ENCODE data around the gene MYH10.

Gene MYH10

DNA sequence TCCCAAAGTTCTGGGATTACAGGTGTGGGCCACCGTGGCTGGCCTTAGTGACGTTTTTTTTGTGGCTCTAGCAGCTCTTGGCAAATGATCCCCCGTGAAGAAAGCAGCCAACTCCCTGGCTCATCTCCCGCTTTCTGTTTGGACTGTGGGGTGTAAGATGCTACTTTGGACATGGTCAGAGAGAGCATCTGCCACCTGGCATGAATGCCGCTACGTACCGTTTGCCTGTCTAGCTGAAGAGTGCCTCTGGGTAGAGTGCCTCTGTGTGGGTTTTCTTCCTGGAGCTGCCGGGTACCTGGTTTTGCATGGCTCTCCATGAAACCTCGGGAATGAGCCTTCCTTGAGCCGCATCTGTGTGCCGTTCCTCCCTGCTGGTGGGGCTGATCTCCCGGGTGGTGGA, 160.6 kb downstream of the MYH10 start:
- DNase-seq = no peak

DNA sequence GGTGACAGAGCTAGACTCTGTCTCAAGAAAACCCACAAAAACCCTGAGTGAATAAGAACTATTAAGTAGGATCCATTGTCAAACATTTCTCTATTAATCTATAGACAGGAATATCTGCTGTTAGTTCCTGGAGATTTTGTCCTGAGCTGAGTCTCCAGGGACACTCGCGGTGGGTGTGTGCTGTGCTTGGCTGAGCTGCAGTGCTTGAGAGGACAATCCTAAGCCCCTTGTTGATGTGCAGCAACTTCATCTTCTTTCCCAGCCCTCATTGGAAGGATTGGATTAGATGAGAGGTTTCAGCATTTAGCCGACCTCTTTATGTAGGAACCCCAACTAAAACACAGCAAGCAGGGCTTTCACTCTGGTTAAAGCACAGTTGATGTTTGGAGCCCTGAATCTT, 161.5 kb downstream of the MYH10 start:
- DNase-seq = no peak

DNA sequence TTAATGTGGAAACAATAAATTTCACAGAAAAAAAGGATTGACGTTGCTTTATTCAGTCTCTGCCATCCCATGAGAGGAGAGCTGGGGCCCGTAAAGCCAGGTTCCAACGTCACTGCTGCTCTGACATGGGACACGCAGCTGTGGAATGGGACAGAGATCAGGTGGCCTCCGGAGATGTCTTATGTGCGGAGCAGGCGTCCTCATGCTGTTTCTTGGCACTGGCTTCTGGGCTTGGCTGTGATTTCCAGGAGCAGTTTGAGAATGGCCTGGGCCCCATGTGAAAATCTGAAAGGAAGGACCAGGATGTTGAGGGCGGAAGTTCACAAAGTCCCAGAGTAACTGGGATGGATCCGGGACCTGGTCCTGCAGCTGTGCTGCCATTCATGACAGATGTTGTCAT, 162.4 kb downstream of the MYH10 start:
- DNase-seq = no peak

DNA sequence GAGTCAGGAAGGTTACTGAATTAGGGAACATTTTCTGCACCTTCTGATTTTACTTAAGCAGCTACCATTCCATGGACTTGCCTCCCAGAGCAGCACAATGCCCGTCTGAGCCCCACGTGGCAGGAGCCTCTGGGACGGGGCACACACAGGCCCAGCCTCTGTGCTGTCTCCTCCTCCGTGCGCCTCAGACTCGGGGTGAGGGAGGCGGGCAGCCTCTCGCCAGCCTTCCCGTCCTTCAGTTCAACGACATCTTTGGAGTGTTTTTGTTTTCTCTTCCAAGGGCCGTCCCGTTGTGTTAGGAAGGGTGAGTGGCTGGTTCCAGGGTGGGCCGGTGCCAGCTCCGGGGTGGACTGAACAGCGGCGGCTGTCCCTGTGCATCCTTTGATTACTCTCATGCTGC, 163.0 kb downstream of the MYH10 start:
- DNase-seq = no peak

DNA sequence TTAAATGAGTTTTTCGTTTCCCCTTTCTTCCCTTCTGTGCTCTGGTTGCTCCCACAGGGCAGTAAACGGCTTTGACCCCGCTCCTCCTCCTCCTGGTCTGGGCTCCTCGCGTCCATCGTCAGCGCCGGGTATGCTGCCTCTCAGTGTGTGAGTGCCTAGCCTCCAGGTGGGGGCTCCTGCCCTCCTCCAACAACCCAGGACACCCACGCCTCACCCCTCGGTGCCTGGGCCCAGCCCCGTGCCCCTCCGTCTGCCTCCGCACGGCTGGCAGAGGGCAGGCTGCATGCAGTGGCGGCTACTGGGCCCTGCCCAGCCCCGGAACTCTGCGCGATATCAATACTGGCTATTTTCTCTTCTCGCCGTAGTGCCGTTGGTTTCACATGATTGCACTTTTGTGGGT, 163.7 kb downstream of the MYH10 start:
- no peak for DNase-seq

DNA sequence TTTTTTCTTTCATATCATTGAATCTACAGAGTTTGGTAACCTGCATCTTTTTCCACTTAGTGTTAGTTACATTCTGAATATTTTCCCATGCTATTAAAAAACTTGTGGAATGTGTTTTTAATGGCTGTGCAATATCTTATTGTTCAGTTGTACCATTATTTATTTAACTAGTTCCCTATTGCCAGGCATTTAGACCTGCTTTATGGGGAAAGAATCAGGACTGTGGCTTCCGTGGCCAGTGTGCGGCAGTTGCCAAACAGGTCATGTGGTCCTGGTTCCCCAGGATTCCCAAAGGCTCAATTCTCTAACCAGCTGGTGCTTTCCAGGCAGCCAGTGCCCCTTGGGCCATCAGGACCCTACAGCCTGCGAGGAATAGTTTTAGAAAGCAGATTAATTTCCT, 164.1 kb downstream of the MYH10 start:
- no peak for DNase-seq

DNA sequence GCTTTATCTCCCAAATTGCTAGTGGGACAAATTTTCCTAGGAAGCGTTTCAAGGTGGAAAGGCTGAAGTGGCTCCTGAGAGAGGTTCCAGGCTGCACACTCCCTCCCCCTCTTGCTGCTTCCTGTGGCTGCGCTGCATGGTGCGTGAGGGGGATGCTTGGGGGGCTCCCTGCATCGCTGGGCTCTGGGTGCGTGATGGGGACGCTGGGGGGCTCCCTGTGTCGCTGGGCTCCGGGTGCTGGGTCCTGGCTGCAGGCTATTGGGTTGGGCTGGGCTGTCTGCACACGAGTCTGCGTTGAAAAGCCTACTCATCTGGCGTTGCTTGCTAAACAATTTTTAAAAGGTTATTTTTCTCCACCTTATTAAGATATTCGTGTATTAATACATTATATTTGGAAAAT, 164.8 kb downstream of the MYH10 start:
- no peak for DNase-seq

DNA sequence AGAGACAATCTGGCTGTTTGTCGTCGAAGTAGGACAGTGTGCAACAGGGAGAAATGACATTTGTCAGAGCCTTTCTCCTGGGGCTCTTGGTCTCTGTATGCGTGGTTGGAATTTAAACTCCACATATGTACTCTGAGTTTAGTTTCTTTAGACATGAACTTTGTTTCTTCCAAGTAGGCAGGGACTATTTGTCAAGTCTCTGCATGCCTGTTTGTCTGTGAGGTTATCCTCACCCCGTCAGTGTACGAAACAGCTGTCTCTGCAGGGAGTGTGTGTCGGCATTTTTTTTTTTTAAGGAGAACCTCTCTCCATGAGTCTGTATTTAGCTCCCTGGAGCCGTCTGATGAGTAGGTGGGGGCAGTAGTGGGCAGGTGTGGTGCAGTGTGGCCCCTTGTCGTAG, 165.2 kb downstream of the MYH10 start:
- DNase-seq = no peak

DNA sequence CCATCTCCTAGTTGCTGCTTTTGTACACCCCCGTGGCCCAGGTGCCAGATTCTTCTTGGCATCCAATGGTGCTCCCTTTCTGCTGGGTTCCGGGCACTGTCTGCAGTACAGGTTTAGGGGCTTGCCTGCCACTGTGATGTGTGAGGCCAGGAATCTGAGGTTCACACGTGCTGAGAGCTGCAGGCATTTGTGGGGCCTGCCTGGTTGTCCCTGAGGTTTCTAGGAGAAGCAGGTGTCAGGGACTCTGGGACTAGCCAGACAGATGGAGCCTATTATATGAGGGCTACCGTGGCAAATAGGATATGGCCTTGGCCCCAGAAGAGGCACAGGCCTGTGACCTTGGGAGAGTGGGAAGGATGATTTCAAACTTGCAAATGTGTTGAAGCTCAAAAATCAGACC, 165.6 kb downstream of the MYH10 start:
- DNase-seq = no peak

DNA sequence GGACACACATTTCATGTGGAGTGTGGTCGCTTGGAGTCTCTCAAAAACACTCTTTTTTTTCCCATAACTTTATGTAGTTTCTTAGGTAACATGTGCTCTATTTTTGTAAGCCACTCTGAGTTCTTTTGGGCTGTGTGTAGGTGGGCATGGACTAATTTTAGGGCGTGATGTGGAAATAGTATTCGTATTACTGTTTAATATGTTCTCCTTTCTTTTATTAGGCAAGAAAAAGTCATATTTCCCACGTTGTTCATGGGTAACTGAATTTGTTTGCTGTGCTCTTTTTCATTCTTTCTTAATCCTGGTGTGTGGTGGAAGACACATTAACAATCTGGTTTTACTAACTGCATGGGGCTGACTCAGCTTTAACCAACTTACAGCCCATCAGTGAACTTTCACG, 167.4 kb downstream of the MYH10 start:
- DNase-seq = no peak

DNA sequence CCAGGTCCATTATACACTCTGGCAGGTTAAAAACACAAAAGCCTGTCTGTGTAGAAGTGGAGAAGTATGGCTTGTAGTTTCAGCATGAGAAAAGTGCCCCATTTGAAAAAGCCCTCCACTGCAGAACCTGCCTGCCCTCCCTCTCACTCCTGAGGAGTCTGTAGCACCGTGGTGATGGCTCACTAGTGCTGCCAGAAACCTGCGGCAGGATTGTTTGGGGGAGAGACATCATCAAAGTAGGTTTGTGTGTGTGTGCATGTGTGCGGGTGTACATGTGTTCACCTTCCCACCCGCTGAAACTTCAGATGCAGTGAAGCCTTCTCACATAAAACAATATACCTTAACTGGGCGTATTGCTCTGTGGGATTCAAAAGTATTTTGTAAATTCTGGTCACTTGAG, 168.0 kb downstream of the MYH10 start:
- no peak for DNase-seq

DNA sequence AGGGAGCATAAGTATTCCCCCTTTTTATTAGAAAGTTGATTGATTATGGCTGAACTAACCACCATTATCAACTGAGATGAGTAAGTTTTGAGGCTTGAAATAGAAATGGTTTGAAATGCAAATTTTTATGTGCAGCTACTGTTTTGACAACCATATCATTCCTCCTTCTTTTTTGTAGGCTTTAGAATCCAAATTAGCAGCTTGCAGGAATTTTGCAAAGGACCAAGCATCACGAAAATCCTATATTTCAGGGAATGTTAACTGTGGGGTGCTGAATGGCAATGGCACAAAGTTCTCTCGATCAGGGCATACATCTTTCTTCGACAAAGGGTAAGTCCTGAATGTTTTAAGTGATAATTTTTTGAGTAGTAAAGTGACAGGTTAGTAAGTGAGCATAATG, 170.7 kb downstream of the MYH10 start:
- DNase-seq = no peak

DNA sequence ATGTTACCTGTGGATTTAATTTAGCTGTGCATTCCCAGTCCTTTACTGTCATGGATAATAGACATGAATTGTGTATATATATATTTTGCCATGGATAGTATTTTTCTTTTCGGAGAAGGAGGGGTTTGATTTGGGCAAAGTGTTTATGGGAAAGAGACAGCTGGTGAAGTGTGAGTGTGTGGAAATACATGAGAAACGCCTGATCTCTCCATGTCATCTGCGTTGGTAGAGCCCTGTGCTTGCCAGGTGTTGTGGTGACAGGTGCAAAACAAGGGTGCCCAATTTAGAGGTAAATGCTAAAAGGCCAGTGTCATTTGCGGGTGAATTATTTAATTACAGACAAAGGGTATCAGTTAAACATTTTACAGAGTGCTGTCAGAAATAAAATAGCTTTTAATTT, 171.4 kb downstream of the MYH10 start:
- DNase-seq = no peak

DNA sequence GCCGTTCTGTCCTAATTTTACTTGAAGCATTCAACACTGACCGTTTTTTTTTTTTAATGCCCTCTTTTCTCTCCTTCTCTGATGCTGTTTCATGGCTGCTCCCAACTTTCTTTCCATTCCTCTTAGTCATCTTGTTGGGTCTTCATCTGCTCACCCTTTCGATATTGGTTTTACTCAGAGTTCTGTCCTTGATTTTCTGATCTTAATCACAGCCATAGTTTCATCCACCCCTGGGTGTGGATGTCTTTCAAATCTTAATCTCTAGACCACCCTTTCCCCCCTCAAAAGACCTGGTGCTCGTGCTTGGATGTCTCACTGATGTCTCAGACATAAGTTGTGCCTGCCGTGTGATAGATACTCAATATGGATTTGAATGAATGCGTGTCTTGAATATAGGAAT, 172.4 kb downstream of the MYH10 start:
- no peak for DNase-seq

DNA sequence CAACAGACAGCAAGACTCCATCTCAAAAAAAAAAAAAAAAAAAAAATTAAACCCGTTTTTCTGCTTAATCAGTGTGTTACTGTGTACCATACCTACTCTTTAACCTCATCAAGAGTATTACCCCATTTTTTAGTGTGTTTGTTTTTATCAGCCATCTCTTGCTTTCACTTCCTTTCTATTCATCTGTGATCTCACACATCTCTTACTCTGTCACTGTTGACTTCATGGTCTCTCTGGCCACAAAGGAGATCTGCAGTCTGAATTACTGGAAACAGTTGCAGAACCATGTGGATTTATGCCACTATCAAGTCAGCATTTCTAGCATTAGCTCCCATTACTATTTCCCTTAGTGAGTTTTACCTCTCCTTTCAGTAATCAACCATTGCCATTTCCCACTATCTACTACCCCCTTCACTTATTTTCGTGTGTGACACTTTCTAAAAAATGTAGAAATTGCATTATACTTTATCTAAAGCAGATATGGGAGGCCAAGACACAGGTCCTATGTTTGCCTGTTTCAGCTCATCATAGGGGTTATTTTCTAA, 174.8 kb downstream of the MYH10 start:
- DNase-seq = no peak

DNA sequence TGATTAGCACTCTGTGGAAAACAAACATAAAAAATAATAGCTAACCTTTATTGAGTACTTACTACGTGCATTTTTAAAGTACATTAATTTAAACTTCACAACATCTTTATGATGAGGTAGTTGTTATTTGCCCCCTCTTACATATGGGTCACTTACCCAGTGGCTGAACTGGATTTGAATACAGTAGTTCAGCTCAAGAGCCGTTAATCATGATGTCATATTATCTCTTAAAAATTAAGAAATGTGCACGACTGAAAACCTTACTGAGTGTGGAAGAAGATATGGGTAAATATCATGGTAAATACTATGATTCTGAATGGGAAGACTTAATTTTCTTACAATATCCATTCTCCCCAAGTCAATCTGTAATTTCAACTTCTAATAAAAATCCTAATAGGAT, 177.2 kb downstream of the MYH10 start:
- no peak for DNase-seq

DNA sequence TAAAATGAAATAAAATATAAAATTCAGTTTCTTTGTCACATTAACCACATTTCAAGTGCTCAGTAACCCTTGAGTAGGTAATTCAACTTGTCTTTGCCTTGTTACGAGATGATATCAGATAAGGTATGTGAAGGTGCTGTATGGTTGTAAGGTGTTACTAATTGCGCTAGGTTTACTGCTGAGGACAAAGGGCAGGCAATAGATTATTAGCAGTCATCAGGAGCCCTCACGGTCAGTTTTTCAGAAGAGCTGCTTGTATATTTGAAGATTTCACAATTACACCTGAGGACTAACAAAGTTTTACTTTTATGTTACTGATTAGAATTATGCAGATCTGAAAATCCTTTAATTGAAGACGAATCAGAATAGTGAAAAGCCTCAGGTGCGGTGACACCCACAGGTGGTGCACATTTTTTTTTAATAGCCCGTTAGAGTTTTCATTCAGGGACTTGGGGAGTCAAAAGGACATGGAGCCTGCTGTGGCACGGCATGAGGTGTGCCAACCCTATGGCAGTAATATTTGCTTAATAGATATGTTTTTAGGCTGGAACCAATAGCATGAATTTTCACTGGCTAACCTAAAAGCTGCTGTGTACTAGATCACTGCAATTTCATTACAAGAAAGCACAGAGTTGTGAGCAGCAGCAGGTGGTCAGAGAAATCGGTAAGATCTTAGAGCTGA, 178.5 kb downstream of the MYH10 start:
- no peak for DNase-seq

DNA sequence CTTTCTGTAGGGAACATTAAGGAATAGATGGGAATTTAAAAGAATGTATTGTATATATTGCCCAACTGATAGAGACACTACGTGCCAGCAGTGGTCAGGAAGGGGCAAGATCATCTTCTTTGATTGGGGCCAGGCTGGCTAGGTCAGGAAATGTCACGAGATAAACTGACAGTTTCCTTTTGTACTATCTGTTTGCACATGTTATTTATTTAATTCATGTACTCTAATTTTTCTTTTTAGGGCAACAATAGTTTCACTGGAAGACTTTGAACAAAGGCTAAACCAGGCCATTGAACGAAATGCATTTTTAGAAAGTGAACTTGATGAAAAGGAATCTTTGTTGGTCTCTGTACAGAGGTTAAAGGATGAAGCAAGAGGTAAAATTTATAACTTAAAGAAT, 182.2 kb downstream of the MYH10 start:
- no peak for DNase-seq

DNA sequence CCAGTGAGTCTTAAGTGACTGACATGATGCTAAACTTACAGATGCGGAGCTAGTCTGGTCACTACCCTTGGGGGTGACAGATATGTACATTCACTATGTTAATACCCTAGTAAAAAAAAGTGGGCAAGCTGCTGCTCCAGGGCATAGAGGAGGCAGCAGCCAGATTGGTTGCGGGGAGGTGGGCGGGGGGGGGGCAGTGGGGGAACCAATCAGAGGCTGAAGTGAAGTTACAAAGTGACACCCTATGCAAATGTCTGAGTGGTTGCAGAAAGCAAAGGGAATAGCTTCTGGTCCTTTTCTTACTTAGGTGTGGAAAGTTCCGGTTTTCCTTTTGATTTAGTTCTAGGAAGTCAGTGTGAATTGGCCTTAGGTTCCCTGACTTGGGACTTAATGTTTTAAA, 182.7 kb downstream of the MYH10 start:
- no peak for DNase-seq

DNA sequence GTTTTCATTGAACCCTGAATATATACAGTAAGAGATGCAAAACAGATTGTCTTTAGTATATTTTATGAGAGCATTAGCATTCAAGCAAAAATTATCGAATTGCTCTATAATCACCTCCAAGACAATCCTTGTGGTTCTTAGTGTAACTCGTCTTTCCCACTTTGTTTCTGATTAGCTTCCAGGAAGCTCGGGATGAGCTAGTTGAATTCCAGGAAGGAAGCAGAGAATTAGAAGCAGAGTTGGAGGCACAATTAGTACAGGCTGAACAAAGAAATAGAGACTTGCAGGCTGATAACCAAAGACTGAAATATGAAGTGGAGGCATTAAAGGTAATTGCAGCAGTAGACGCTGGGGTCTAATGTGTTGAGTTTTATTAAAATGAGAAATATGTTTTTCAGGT, 185.0 kb downstream of the MYH10 start:
- DNase-seq = no peak

DNA sequence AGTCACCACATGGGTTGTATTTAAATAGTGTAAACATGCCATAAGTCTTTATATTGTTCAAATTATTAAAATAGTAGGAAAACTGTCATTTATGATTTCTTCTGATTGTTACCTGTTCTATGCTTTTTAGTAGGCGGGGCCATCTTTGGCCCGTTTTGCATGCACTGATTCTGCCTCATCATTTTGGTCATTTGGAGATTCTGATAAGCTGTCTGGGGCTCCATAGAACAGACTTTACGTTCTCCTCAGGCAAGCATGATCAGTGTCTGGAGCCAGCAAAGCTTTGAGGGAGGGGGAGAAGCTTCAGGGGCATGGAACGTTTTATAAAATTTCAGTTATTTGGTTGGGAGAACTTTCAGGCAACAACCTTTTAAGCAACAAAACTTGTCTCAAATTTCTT, 186.0 kb downstream of the MYH10 start:
- no peak for DNase-seq

DNA sequence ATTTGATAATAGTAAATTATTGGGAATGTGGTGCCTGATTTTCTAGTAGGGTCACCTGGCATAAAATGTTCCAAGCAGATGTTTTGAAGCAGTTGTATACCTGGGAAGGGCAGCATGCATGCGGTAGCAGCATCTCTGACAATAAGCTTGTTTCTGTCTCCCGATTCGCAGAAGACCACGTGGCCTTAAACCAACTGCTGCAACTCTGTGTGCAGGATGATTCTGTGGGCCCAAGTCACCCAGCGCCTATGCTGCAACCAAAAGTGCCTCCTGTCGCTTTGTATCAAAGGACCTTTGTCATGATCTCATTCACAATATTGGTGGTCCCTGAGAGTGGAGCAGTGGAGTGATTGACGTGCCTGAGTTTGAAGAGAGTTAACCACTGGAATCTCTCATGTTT, 186.8 kb downstream of the MYH10 start:
- DNase-seq = no peak

DNA sequence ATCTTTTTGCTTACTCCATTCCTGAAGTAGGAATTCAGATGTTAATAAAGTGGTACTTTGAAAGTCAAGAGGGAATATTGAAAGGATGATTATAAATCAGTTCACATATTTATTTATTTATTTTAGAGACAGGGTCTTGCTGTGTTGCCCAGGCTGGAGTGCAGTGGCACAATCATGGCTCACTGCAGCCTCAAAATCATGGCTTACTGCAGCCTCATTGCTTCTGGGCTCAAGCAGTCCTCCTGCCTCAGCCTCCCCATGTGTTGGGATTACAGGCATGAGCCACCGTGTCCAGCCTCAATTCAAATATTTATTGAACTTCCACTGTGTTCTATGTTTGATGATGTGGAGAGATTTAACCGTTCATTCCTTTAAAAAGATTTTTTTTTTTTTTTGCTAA, 188.2 kb downstream of the MYH10 start:
- no peak for DNase-seq

DNA sequence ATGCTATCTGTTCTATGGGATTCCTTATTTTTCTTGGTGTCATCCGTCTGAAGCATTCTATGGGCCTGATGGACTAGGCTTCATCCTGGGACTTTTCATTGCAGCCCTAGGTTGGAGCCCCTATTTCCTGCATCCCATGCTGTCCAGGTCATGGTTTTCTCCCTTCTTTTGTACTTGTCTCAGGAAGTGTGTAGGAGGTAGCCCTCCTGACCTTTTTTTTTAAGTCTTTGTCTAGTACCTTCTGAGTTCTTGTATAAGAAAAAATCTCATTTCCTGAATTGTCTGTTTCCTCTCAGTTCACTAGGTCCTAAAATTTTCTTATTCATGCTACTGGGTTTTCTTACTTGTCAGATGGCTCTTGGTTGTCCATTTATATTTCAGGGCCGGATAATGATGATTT, 188.8 kb downstream of the MYH10 start:
- DNase-seq = no peak

DNA sequence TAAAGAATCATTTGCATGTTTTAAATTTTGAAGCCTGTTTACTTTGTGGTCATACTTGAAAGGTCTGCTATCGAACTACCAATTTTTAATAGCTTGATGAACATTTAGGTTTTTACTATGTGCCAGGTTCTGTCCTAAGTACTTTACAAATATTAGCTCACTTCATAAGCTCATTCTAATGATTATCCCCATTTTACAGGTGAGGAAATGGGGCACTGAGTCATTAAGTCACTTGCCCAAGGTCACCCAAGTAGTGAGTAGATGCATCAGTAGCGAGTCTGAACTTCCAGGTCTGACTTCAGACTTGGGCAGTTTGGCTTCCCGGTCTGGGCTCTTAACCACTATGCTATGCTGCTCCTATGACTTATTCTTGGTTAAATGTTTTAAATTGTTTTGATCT, 190.8 kb downstream of the MYH10 start:
- no peak for DNase-seq

DNA sequence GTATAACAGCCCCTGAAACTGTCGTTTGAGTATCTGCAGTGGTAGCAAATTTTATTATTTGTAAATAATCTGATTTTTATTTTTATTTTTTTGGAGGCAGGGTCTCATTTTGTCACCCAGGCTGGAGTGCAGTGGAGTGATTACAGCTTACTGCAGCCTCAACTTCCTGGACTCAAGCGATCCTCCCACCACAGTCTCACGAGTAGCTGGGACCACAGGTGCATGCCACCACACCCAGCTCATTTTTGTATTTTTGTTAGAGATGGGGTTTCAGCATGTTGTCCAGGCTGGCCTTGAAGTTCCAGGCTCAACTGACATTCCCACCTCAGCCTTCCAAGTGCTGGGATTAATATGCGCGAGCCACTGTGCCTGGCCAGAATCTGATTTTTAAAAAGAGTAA, 192.1 kb downstream of the MYH10 start:
- no peak for DNase-seq
